Parathyroid adenoma (tissue), 2 donors: Measurements from ENCODE around the gene SFN.
"Not testable (repeated sequence)": the region's sequence is repeated elsewhere in the genome, so short reads cannot be mapped to it uniquely, and the experiment has no call there.

Experiments used
- H2AFZ ChIP-seq: fragments of 300-600 bp; sonication (generic); one replicate; pipeline ENCODE4 v1.7.0; 2017; ENCODE audit warnings: antibody characterized with exemption, mild to moderate bottlenecking
- H3K27ac ChIP-seq: fragments of 300-600 bp; sonication (generic); one replicate; pipeline ENCODE4 v1.7.0; 2017
- H3K27me3 ChIP-seq: fragments of 300-600 bp; sonication (generic); one replicate; pipeline ENCODE4 v1.7.0; 2017; ENCODE audit warnings: low read length; ENCODE audit not compliant: control insufficient read depth, insufficient read depth
- H3K36me3 ChIP-seq: fragments of 300-600 bp; sonication (generic); one replicate; pipeline ENCODE4 v1.7.0; 2017; ENCODE audit warnings: low read length; ENCODE audit not compliant: control insufficient read depth, insufficient read depth
- H3K4me1 ChIP-seq: fragments of 300-600 bp; sonication (generic); one replicate; pipeline ENCODE4 v1.7.0; 2017; ENCODE audit warnings: control low read depth
- H3K4me2 ChIP-seq: fragments of 300-600 bp; sonication (generic); one replicate; pipeline ENCODE4 v1.7.0; 2017; ENCODE audit warnings: low read length
- H3K4me3 ChIP-seq: fragments of 300-600 bp; sonication (generic); one replicate; pipeline ENCODE4 v1.7.0; 2017; ENCODE audit warnings: low read depth, low read length
- H3K79me2 ChIP-seq: fragments of 300-600 bp; sonication (generic); one replicate; pipeline ENCODE4 v1.7.0; 2017; ENCODE audit warnings: control low read depth
- H3K9ac ChIP-seq: fragments of 300-600 bp; sonication (generic); one replicate; pipeline ENCODE4 v1.7.0; 2017; ENCODE audit warnings: mild to moderate bottlenecking
- H3K9me3 ChIP-seq: fragments of 300-600 bp; sonication (generic); one replicate; pipeline ENCODE4 v1.7.0; 2017; ENCODE audit warnings: low read length; ENCODE audit not compliant: control insufficient read depth
- CTCF ChIP-seq: fragments of 300-600 bp; sonication (generic); IDR thresholded peaks from one replicate; pipeline ENCODE4 v1.7.0; 2017; ENCODE audit warnings: antibody characterized with exemption, mild to moderate bottlenecking
- donor health status: primary hyperparathyroidism.

Gene SFN

GRCh38 chr1:26874896-26875295 lies 11.9 kb downstream of the SFN start:
- TF ChIP-seq CTCF = no peak
- Histone ChIP-seq H3K4me1 (no peaks in the 10 kb centered on the region), H3K36me3 (no peaks in the 10 kb centered on the region), H2AFZ (no peak overlapping the region), H3K79me2 (no peaks in the 10 kb centered on the region), H3K27ac (no peak overlapping the region), H3K27me3 (no peaks in the 10 kb centered on the region), H3K4me3 (no peak overlapping the region), H3K9me3 (no peaks in the 10 kb centered on the region), H3K9ac (no peak overlapping the region), H3K4me2 (no peak overlapping the region)

- H3K27me3 ChIP-seq = no peaks in the 10 kb centered on the region
- H3K4me2 ChIP-seq = no peak overlapping the region
- H3K9ac ChIP-seq = no peak overlapping the region
- TF ChIP-seq CTCF = no peak
- H3K79me2 ChIP-seq = no peaks in the 10 kb centered on the region
- H3K4me1 ChIP-seq = no peaks in the 10 kb centered on the region
- H3K27ac ChIP-seq = no peak overlapping the region
- no peak overlapping the region for H2AFZ ChIP-seq
- H3K36me3 ChIP-seq = no peaks in the 10 kb centered on the region
- H3K9me3 ChIP-seq = no peaks in the 10 kb centered on the region
- no peak overlapping the region for H3K4me3 ChIP-seq
These were observed 14.4 kb downstream of the SFN start for GRCh38 chr1:26877326-26877725.

GRCh38 chr1:26879793-26880192 lies 16.8 kb downstream of the SFN start:
- H3K27ac ChIP-seq = no peak overlapping the region
- no peak overlapping the region for H3K4me3 ChIP-seq
- H3K9me3 ChIP-seq = no peaks in the 10 kb centered on the region
- TF ChIP-seq CTCF = no peak
- H3K79me2 ChIP-seq = no peaks in the 10 kb centered on the region
- no peaks in the 10 kb centered on the region for H3K4me1 ChIP-seq
- H3K27me3 ChIP-seq = no peaks in the 10 kb centered on the region
- H3K4me2 ChIP-seq = no peak overlapping the region
- H3K9ac ChIP-seq = no peak overlapping the region
- H2AFZ ChIP-seq = no peak overlapping the region
- H3K36me3 ChIP-seq = no peaks in the 10 kb centered on the region

- H3K9ac ChIP-seq, H3K4me1 ChIP-seq, H3K79me2 ChIP-seq, H3K9me3 ChIP-seq, H3K27me3 ChIP-seq, H3K4me2 ChIP-seq, H3K36me3 ChIP-seq, H3K27ac ChIP-seq, H2AFZ ChIP-seq, H3K4me3 ChIP-seq: not testable (repeated sequence)
These were observed 18.7 kb downstream of the SFN start for GRCh38 chr1:26881611-26882010.

- Histone ChIP-seq H3K4me3 (no peak overlapping the region), H3K27ac (no peak overlapping the region), H3K79me2 (no peaks in the 10 kb centered on the region), H3K4me2 (no peak overlapping the region), H3K27me3 (no peaks in the 10 kb centered on the region), H3K4me1 (no peaks in the 10 kb centered on the region), H3K9ac (no peak overlapping the region), H2AFZ (no peak overlapping the region), H3K9me3 (no peaks in the 10 kb centered on the region), H3K36me3 (no peaks in the 10 kb centered on the region)
- no peak for TF ChIP-seq CTCF
These were observed 19.9 kb downstream of the SFN start for GRCh38 chr1:26882696-26883463.
